ENCODE results near the gene UBE2J1.

UBE2J1 gene

GRCh38 chr6:89361171-89361570 lies 8.6 kb upstream of the UBE2J1 start:
- DNase-seq, result no peak

- DNase-seq, result no peak
These were observed 8.0 kb upstream of the UBE2J1 start for GRCh38 chr6:89360415-89360999.

DNA sequence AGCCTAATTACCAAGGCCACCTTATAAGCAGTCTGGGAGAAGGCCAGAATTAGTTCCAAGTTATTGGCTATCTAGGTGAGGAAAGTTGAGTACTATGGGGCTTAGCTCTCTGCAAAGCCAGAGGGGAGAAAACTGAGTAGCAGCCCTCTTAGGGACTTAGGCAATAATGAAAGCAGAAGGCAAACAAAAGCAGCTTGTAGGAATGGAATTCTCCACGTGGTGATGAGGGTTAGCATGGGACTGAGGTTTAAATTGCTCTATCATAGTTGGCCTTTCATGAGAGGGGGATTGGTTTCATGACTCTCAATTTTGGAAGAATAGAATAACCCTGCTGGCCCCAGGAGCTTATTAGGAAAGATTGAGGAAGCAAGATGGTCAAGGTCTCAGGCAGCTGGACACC lies 7.0 kb upstream of the UBE2J1 start:
- DNase-seq, result no peak

- DNase-seq, result no peak
These were observed 4.9 kb upstream of the UBE2J1 start for GRCh38 chr6:89357390-89357789.

- no peak for DNase-seq
These were observed 4.2 kb upstream of the UBE2J1 start for GRCh38 chr6:89356642-89357170.

- DNase-seq, result no peak
These were observed 3.1 kb upstream of the UBE2J1 start for GRCh38 chr6:89355511-89356194.

- DNase-seq, result no peak
These were observed 1.3 kb upstream of the UBE2J1 start for GRCh38 chr6:89353702-89354392.

- DNase-seq, result peak; percentile 51
These were observed 615 bp upstream of the UBE2J1 start for GRCh38 chr6:89353118-89353556.

GRCh38 chr6:89351671-89352277 lies 748 bp downstream of the UBE2J1 start:
- DNase-seq, result no peak

DNA sequence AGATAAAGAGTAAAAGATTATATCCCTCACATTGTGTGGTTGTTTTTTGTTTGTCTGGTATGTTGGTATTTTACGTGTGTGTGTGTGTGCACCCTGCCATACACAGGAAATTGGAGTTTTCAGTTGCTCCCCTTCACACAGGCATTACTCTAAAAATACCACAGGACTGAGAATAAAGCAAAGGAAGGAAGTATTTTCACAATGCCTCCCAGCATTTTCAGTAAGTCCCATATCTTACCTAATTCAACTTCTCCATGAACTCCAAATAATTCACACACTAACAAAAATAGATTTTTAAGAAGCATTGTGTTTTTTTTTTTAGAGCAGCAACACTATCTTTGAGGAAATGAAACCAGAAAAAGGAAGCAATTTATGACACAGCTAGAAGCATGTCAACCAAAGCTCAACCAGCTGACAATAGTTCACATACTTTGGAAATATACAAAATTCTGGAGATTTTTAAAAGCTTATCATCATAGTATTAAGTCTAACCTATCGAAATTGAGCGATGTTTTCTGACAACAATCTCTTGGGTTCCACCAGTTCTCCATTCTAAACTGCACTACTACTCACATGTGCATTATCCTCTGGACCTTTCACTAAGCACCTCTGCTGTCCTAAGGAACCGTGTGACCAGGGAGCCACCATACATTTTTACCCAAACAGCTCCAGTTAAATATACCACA lies 2.1 kb downstream of the UBE2J1 start:
- DNase-seq, result no peak

- no peak for DNase-seq
These were observed 4.2 kb downstream of the UBE2J1 start for GRCh38 chr6:89348372-89348771.

DNA sequence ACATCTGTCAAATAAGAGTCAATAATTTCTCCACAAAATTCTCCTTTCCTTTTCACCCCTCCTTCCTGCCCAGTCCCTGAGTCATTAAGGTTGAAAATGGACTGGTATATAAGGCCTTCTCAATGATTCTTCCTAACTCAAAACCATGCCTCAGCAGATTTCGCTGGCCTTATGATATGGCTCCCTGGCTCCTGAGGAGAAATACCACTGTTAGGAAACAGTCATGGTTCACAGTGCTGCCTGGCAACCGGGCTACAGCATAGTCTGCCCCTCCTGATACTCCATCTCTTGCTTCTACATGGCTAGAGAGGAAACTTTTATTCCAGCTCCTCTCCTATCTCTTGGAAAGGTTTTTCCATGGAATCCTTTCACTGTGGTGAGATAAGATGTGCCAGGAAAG lies 4.7 kb downstream of the UBE2J1 start:
- no peak for DNase-seq

DNA sequence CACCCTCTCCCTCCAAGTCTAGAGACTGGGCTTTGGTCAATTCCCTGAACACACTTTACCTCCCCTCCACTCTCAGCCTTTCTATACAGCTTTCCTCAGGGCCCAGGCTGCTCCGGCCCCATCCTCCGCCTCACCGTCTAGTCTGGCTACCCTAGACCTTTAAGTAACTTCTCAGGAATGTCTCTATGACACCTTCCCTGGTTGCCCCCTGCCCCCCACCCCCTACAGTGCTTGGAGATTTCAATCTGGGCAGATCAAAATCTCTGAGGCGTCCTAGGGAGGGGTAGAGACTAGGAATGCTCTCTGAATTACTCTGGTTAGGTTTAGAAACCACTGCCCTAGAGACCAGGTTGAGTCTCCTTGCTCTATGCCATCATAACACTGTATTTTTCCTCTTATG lies 6.1 kb downstream of the UBE2J1 start:
- no peak for DNase-seq

GRCh38 chr6:89339565-89339964 lies 13.0 kb downstream of the UBE2J1 start:
- DNase-seq, result no peak

DNA sequence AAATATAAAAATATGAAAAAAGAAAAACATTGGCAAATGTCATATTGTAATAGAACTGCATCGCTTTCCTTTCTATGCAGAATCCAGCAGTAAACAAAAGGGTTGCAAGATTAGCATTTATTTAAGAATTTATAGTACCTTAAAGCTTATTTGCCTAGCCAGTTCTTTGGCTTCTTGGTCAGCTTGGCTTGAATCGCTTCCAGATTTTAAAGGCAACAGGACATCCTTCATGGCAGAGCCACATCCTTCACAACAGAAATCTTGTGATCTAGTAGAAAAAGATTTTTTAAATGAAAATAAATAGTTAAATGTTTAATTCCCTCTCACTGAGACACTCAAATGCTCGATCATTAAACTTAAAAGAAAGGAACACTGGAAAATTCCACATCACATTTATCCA lies 17.4 kb downstream of the UBE2J1 start:
- no peak for DNase-seq

DNA sequence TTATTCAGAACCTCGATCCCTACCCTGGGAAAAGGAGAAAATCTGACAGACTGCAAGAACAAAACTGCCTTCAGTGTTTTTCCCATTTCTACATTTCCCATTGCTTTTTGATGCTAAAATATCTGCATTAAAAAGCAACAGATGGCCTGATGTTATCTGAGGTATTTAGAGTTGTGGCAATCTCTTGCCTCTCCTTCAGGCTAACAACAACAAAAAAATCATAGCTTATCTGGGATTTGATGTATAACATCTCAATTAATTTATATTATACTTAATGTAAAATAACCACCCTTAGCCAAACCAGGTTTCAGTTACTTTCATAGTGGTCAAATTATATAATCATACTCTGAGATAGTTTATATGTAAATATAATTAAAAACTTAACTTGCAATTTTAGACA lies 21.6 kb downstream of the UBE2J1 start:
- DNase-seq, result no peak

- DNase-seq, result no peak
These were observed 23.5 kb downstream of the UBE2J1 start for GRCh38 chr6:89328976-89329375.

DNA sequence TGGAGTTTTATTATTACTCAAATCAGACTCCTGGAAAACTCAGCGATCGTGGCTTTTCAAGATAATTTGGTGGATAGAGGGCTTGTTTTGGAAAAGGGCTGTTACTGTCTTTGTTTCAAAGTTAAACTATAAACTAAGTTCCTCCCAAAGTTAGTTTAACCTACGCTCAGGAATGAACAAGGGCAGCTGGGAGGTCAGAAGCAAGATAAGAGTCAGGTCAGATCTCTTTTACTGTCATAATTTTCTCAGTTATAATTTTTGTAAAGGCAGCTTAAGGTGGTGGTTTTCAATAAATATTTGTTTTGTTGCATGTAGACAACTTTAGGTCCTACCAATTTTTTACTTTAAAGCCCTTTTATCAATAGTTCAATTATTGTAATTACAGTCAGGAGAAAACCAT lies 28.2 kb downstream of the UBE2J1 start:
- DNase-seq, result no peak

DNA sequence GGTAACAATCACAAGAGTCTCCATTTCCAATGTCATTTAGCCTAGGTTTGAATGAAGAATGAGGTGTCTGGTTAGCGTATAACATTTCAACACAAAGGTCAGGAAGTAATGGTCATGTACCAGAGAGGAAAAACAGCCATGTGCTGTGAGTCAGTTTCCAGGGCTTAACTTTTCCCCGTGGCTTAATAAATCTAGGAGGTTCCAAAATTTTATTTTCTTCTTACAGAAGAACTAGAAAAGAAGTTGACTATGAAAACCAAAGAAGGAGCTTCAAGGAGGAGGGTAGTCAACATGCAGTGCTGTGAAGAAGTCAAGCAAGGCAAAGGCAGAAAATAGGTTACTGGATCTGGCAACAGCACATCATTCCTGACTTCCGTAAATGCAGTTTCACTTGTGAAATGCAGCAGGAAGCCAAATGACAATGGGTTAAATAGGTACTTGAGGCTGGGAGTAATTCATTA lies 29.0 kb downstream of the UBE2J1 start:
- DNase-seq, result no peak

GRCh38 chr6:89321131-89321970 lies 31.2 kb downstream of the UBE2J1 start:
- no peak for DNase-seq

DNA sequence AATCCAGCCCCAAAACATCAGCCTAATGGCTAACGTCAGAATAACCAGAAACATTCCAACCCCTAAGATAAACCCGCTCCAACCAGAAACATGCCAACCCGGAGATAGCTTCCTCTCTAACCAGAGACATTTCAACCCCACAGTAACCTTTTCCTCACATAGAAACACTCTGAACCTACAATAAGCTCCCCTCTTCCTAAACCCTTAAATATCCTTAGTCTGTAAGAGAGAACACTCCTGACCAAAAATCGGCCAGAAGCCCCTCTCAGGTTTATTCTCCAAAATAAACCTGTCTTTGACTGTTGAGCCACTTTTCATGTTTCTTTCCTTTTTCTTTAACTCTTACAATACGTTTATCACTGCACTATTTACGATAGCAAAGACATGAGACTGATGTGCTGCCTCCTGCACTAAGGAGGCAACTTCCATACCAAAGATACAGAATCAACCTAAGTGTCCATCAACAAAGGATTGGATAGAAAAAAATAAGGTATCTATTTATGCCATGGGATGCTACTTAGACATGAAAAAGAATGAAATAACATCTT lies 32.4 kb downstream of the UBE2J1 start:
- no peak for DNase-seq

DNA sequence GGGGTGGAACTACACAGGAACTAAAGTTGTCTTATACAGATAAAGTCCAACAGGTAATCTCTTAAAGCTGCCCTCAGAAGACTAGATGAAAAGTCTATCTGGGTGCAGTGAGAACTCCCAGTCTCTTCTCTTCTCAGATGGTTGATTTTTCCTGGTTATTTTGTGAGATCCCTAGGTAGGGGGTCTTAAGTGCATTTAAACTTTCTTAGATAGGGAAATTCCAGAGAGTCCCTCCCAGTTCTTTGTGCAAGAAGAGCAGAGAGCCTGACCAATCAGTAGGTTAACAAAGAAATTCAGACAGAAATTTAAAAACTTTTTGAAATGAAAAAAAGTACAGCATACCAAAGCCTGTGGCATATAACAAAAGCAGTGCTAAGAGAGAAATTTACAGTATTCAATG lies 35.5 kb downstream of the UBE2J1 start:
- DNase-seq, result no peak

All from DMS79 (cell line).